ENCODE results near the gene ARFGAP2. TPM values are rescaled to one million over a fixed set of nuclear protein-coding genes. Genes with fewer than 3 reads are reported as not detected.

ARFGAP2 gene
- total and polyA plus RNA-seq, 9 donors: 41.5 to 94.9 (median 74.2) TPM

DNA sequence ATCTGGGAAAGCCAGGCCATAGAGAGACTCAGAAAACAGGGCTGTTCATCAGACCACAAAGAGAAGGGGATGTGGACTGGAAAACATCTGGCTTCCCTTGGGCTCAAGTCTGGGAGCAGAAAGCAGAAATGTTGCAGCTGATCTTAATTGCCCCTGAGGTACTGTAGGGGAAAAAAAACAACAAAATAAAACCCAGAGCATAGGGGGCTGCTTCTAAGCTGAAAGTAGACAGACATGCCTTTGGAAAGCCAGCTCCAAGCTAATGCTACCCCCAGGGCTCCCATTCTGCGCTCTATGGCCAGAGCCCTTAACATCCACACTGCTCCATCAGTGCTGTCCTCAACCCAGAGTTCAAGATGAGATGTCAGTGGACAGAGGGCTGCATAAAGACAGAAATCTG lies 11.6 kb upstream of the ARFGAP2 start:
- no peak overlapping the region for H3K4me3 ChIP-seq
- no peak overlapping the region for H3K27ac ChIP-seq
- H3K36me3 ChIP-seq: no peaks in the 10 kb centered on the region
- TF ChIP-seq, protein P1, sequence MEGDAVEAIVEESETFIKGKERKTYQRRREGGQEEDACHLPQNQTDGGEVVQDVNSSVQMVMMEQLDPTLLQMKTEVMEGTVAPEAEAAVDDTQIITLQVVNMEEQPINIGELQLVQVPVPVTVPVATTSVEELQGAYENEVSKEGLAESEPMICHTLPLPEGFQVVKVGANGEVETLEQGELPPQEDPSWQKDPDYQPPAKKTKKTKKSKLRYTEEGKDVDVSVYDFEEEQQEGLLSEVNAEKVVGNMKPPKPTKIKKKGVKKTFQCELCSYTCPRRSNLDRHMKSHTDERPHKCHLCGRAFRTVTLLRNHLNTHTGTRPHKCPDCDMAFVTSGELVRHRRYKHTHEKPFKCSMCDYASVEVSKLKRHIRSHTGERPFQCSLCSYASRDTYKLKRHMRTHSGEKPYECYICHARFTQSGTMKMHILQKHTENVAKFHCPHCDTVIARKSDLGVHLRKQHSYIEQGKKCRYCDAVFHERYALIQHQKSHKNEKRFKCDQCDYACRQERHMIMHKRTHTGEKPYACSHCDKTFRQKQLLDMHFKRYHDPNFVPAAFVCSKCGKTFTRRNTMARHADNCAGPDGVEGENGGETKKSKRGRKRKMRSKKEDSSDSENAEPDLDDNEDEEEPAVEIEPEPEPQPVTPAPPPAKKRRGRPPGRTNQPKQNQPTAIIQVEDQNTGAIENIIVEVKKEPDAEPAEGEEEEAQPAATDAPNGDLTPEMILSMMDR (IDR thresholded peaks at IDR 0.05): no peak
- TF ChIP-seq EP300 (IDR thresholded peaks at IDR 0.05) (no peak), POLR2A (IDR thresholded peaks at IDR 0.05) (no peak)
- no peaks in the 10 kb centered on the region for H3K27me3 ChIP-seq
- H3K9me3 ChIP-seq: no peaks in the 10 kb centered on the region
- DNase-seq: no peak
- intact Hi-C loops (cut with DNase I): loop anchor here in 1 of 4 donors (10.0 kb wide), 1 partner anchor 227 kb away; no protein-coding TSS in a partner anchor
- WGBS, 3 donors: 100% methylated on average over 1 of the region's 1 CpG
- H3K4me1 ChIP-seq (ENCODE audit: insufficient read depth): peaks cover 8% of the 10 kb centered on the region

- DNase-seq: peak in 1 of 5 donors; percentile 43
- Histone ChIP-seq H3K27me3 (no peaks in the 10 kb centered on the region), H3K9me3 (no peaks in the 10 kb centered on the region), H3K4me1 (ENCODE audit: insufficient read depth) (peaks cover 8% of the 10 kb centered on the region), H3K36me3 (no peaks in the 10 kb centered on the region), H3K27ac (peak overlapping the region in 1 of 2 donors; percentile 94), H3K4me3 (peak overlapping the region; percentile 61)
- 19 to 36% (median 22%) methylated on average over 5 of the region's 5 CpGs for WGBS, 3 donors
- intact Hi-C loops (cut with DNase I): loop anchor here in 1 of 4 donors (10.0 kb wide), 1 partner anchor 227 kb away; no protein-coding TSS in a partner anchor
- TF ChIP-seq, protein P1 (IDR thresholded peaks at IDR 0.05): no peak
- no peak for TF ChIP-seq EP300 (IDR thresholded peaks at IDR 0.05)
- TF ChIP-seq POLR2A (IDR thresholded peaks at IDR 0.05): no peak
Observed at GRCh38 chr11:47187723-47188122, 11.0 kb upstream of the ARFGAP2 start.

GRCh38 chr11:47186700-47187695 lies 10.3 kb upstream of the ARFGAP2 start:
- H3K27me3 ChIP-seq: no peaks in the 10 kb centered on the region
- H3K4me3 ChIP-seq: peak overlapping the region; percentile 61
- peak; percentile 62 to 76 (median 64) for DNase-seq
- H3K9me3 ChIP-seq: no peaks in the 10 kb centered on the region
- TF ChIP-seq EP300 (IDR thresholded peaks at IDR 0.05) (no peak), POLR2A (IDR thresholded peaks at IDR 0.05) (peak; percentile 23)
- H3K4me1 ChIP-seq (ENCODE audit: insufficient read depth): peaks cover 8% of the 10 kb centered on the region
- H3K27ac ChIP-seq: peak overlapping the region; percentile 81 to 94
- no peaks in the 10 kb centered on the region for H3K36me3 ChIP-seq
- intact Hi-C loops (cut with DNase I): loop anchor here in 1 of 4 donors (10.0 kb wide), 1 partner anchor 228 kb away; no protein-coding TSS in a partner anchor
- WGBS, 3 donors: 0 to 2% (median 1%) methylated on average over 59 to 63 of the region's 63 CpGs

DNA sequence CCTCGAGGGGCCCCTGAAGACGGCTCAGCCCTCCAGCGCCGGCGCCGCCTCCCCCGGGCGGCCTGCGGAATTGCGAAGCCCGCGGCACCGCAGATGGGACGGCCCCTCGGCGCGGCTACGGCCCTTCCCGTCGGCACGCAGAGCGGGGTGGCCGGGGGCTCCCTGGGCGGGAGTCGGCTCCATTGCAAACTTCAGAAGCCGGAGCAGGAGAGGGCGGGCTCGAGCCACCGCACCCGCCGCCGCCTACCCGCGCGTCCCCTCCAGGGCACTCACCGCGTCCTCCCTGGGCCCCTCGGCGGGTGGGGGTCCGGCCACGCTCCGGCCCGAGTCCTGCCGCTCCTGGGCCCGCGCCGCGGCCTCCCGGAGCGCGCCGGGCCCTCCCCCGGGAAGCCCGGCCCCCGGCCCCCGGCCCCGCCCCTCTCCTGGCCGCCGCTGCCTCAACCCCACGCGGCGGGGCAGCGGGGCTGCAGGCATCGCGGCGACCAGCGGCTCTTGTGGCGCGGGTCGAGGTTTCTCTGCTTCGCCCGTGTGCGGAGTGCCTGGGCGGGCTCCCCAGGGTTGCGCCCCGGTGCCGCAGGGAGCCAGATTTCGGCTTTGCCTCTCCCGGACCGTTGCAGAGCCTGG lies 9.5 kb upstream of the ARFGAP2 start, which contains the start of gene PACSIN3:
Gene PACSIN3 (minus strand): TSS at position 359 of the 624 bp plus-strand sequence. CDS start 3,707 bp downstream, outside the sequence.
- Histone ChIP-seq H3K36me3 (no peaks in the 10 kb centered on the region), H3K27ac (peak within 1 kb of the TSS; percentile 81 to 94), H3K27me3 (no peaks in the 10 kb centered on the region), H3K4me3 (peak within 1 kb of the TSS; percentile 61), H3K9me3 (no peaks in the 10 kb centered on the region), H3K4me1 (ENCODE audit: insufficient read depth) (peaks cover 8% of the 10 kb centered on the region)
- WGBS, 3 donors: 0 to 1% (median 0%) methylated on average over 30 to 80 of the region's 80 CpGs
- DNase-seq: peak; percentile 53 to 76 (median 67)
- TF ChIP-seq EP300 (IDR thresholded peaks at IDR 0.05) (no peak), POLR2A (IDR thresholded peaks at IDR 0.05) (no peak)
- TF ChIP-seq, protein P1 (IDR thresholded peaks at IDR 0.05): no peak
- intact Hi-C loops (cut with DNase I): loop anchor here in 1 of 4 donors (10.0 kb wide), 1 partner anchor 229 kb away; no protein-coding TSS in a partner anchor
